HCT116 (cell line): ENCODE measurements around the gene NCAN.
A peak's percentile ranks its signal among the peaks of the same experiment; 100 is the strongest.

ENCODE experiments used
- CEBPB ChIP-seq: IDR thresholded peaks from 2 replicates; pipeline ENCODE4 v1.6.1; 2012; ENCODE audit warnings: low read depth
- CTCF ChIP-seq, 3 experiments: fragments of 200-600 bp in 1 of 3; sonication (generic) in 1 of 3; IDR thresholded peaks in 2 of 3; conservative IDR thresholded peaks in 1 of 3; 2 replicates each; pipeline ENCODE4 v1.5.1; 2012 to 2017; ENCODE audit warnings: low read depth in 2 of 3, low read length in 2 of 3, antibody characterized with exemption in 1 of 3, borderline replicate concordance in 1 of 3, control low read depth in 1 of 3, mild to moderate bottlenecking in 1 of 3, mixed read lengths in 1 of 3, mixed run types in 1 of 3, moderate library complexity in 1 of 3; ENCODE audit not compliant: insufficient read depth in 1 of 3
- EGR1 ChIP-seq: IDR thresholded peaks from 2 replicates; pipeline ENCODE4 v1.6.1; 2012; ENCODE audit warnings: low read depth
- EZH2 ChIP-seq: fragments of 200-600 bp; sonication (generic); IDR thresholded peaks from 2 replicates; pipeline ENCODE4 v1.6.1; 2017; ENCODE audit warnings: antibody characterized with exemption, mixed run types
- JUND ChIP-seq: IDR thresholded peaks from 2 replicates; pipeline ENCODE4 v1.6.1; 2012
- MAX ChIP-seq: IDR thresholded peaks from 2 replicates; pipeline ENCODE4 v1.6.1; 2012
- POLR2A ChIP-seq: IDR thresholded peaks from 2 replicates; pipeline ENCODE4 v1.7.0; 2011; ENCODE audit warnings: borderline replicate concordance; ENCODE audit not compliant: insufficient read depth, insufficient read length; ENCODE audit errors: extremely low read depth
- POLR2AphosphoS5 ChIP-seq: IDR thresholded peaks from 2 replicates; pipeline ENCODE4 v1.6.1; 2011; ENCODE audit warnings: mild to moderate bottlenecking, low read depth, low read length, moderate library complexity
- RAD21 ChIP-seq: IDR thresholded peaks from 2 replicates; pipeline ENCODE4 v1.6.1; 2012; ENCODE audit warnings: low read depth, mild to moderate bottlenecking
- SIN3A ChIP-seq: IDR thresholded peaks from 2 replicates; pipeline ENCODE4 v1.6.1; 2012; ENCODE audit warnings: low read depth
- SP1 ChIP-seq: IDR thresholded peaks from 2 replicates; pipeline ENCODE4 v1.6.1; 2012; ENCODE audit warnings: low read depth
- ZNF274 ChIP-seq: fragments of 200-500 bp; sonication (Bioruptor generic); IDR thresholded peaks from 2 replicates; pipeline ENCODE4 v1.6.1; 2014; ENCODE audit warnings: mild to moderate bottlenecking, low read depth, low read length, inconsistent platforms
- TF ChIP-seq, protein P1 (sequence below): IDR thresholded peaks from 2 replicates; pipeline ENCODE4 v1.6.1; 2011; ENCODE audit warnings: mild to moderate bottlenecking, low read length, moderate library complexity; ENCODE audit not compliant: insufficient replicate concordance; ENCODE audit errors: extremely low read depth
- TF ChIP-seq, protein P2 (sequence below): IDR thresholded peaks from 2 replicates; pipeline ENCODE4 v1.6.1; 2012; ENCODE audit warnings: low read depth

GRCh38 chr19:19171821-19172532 lies 39.8 kb upstream of the NCAN start:
- TF ChIP-seq ZNF274 = no peak
- no peak for TF ChIP-seq CTCF (IDR thresholded peaks at IDR 0.05 in 2 of 3, conservative IDR thresholded peaks at IDR 0.05 in 1 of 3; ENCODE audit: borderline replicate concordance in 1 of 3, insufficient read depth in 1 of 3, low read depth in 2 of 3, low read length in 2 of 3)
- no peak for TF ChIP-seq POLR2A
- no peak for TF ChIP-seq SP1
- TF ChIP-seq EZH2 = no peak
- no peak for TF ChIP-seq EGR1
- TF ChIP-seq POLR2AphosphoS5 = no peak; the same call in 1 of the 2 replicates
- TF ChIP-seq JUND = no peak
- peak; percentile 67 for TF ChIP-seq CEBPB
- no peak for TF ChIP-seq SIN3A
- no peak for TF ChIP-seq RAD21
- TF ChIP-seq, protein P1, sequence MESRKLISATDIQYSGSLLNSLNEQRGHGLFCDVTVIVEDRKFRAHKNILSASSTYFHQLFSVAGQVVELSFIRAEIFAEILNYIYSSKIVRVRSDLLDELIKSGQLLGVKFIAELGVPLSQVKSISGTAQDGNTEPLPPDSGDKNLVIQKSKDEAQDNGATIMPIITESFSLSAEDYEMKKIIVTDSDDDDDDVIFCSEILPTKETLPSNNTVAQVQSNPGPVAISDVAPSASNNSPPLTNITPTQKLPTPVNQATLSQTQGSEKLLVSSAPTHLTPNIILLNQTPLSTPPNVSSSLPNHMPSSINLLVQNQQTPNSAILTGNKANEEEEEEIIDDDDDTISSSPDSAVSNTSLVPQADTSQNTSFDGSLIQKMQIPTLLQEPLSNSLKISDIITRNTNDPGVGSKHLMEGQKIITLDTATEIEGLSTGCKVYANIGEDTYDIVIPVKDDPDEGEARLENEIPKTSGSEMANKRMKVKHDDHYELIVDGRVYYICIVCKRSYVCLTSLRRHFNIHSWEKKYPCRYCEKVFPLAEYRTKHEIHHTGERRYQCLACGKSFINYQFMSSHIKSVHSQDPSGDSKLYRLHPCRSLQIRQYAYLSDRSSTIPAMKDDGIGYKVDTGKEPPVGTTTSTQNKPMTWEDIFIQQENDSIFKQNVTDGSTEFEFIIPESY = no peak
- no peak for TF ChIP-seq MAX
- TF ChIP-seq, protein P2, sequence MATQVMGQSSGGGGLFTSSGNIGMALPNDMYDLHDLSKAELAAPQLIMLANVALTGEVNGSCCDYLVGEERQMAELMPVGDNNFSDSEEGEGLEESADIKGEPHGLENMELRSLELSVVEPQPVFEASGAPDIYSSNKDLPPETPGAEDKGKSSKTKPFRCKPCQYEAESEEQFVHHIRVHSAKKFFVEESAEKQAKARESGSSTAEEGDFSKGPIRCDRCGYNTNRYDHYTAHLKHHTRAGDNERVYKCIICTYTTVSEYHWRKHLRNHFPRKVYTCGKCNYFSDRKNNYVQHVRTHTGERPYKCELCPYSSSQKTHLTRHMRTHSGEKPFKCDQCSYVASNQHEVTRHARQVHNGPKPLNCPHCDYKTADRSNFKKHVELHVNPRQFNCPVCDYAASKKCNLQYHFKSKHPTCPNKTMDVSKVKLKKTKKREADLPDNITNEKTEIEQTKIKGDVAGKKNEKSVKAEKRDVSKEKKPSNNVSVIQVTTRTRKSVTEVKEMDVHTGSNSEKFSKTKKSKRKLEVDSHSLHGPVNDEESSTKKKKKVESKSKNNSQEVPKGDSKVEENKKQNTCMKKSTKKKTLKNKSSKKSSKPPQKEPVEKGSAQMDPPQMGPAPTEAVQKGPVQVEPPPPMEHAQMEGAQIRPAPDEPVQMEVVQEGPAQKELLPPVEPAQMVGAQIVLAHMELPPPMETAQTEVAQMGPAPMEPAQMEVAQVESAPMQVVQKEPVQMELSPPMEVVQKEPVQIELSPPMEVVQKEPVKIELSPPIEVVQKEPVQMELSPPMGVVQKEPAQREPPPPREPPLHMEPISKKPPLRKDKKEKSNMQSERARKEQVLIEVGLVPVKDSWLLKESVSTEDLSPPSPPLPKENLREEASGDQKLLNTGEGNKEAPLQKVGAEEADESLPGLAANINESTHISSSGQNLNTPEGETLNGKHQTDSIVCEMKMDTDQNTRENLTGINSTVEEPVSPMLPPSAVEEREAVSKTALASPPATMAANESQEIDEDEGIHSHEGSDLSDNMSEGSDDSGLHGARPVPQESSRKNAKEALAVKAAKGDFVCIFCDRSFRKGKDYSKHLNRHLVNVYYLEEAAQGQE = no peak
